KOPT-K1 (cell line): ENCODE measurements around the gene IMPDH1.

Source experiments
- H3K27ac ChIP-seq: fragments of 200-600 bp; sonication (generic); 2 replicates; pipeline ENCODE4 v1.5.1; 2016; ENCODE audit warnings: antibody characterized with exemption, mild to moderate bottlenecking, low read depth, low read length; ENCODE audit not compliant: poor library complexity, severe bottlenecking
- H3K36me3 ChIP-seq: fragments of 200-600 bp; sonication (generic); 2 replicates; pipeline ENCODE4 v1.5.1; 2017; ENCODE audit warnings: antibody characterized with exemption, mild to moderate bottlenecking, low read length, moderate library complexity; ENCODE audit not compliant: insufficient read depth
- H3K9me3 ChIP-seq: fragments of 200-600 bp; sonication (generic); 2 replicates; pipeline ENCODE4 v1.5.1; 2017; ENCODE audit warnings: antibody characterized with exemption, low read length, mild to moderate bottlenecking; ENCODE audit not compliant: insufficient read depth, poor library complexity, severe bottlenecking

Gene IMPDH1

DNA sequence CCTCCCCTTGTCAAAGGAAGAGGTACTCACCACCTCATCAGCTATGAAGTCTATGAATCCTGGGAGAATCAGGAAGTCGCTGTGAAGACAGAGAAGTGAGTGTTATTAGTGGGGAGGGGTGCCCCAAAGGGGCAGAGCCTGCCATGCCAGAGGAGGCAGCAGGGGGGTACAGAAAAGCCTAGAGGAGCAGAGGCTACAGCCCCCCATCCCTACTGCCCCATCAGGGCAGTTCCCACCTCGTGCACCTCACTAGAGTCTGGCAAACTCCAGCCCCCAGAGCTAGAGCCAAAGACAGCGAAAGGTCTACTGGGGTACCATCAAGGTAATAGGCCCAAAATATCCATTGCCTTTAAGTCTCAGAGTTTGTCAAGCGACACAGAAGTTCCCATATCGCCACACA is 6.1 kb downstream of the IMPDH1 start:
- Histone ChIP-seq H3K27ac (no peak overlapping the region), H3K9me3 (no peaks in the 10 kb centered on the region), H3K36me3 (peaks cover 19% of the 10 kb centered on the region; the same call in 1 of the 2 replicates)

DNA sequence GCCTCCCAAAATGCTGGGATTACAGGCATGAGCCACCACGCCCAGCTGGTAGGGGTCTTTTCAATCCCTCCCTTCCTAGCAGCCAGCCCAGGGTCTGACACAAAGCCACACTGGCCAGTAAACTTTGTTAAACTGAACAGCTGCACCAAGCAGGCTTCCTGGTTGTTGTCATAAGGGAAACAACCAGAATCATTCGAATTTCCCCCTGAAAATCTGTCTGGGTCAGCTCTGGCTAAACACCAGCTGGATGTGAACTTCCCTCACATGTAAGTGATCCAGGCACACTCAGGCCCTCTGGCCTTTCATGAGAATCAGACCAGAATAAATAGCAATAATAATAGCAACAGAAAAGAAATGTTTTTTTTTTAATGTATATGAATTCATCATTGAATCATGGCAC is 7.4 kb downstream of the IMPDH1 start:
- Histone ChIP-seq H3K27ac (no peak overlapping the region), H3K9me3 (no peaks in the 10 kb centered on the region), H3K36me3 (peaks cover 31% of the 10 kb centered on the region; the same call in 1 of the 2 replicates)

DNA sequence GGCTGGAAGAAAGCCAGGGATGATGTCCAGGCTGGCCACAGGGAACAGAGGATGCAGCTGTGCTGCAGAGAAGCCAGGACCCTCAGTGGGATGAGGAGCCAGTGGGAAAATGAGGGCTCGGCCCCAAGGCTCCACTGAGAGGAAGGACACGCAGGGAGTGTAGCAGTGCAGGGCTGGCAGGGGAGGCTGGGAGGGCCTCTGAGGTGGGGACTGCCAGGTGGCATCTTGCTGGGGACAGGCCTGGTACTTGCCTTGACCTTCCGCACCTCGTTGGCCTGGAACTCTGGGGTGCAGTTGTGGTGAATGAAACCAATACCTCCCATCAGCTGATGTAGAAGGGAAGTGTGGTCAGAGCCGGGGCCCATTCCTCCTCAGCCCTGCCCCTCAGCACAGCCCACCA is 9.2 kb downstream of the IMPDH1 start:
- Histone ChIP-seq H3K27ac (no peak overlapping the region), H3K9me3 (no peaks in the 10 kb centered on the region), H3K36me3 (peaks cover 44% of the 10 kb centered on the region; the same call in 1 of the 2 replicates)

DNA sequence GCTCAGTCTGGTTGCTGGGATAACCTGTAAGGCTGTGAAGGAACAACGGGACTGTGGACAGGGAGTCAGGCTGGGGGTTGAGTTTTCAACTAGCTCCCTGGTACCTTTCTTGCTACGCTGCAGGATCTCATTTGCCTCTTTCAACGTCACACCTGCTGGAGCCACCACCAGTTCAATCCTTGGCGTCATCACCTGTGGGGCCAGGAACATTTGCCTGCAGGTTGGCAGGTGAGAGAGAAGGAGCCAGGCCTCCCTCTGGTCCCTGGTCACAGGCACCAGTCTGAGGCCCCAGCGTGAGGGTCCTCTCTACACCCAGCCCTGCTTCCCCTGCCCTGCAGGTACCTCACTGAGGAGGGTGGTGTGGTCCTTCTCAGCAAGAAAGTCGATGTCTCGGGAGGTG is 9.8 kb downstream of the IMPDH1 start:
- H3K36me3 ChIP-seq, result peaks cover 44% of the 10 kb centered on the region; the same call in 1 of the 2 replicates
- H3K27ac ChIP-seq, result no peak overlapping the region
- H3K9me3 ChIP-seq, result no peaks in the 10 kb centered on the region

DNA sequence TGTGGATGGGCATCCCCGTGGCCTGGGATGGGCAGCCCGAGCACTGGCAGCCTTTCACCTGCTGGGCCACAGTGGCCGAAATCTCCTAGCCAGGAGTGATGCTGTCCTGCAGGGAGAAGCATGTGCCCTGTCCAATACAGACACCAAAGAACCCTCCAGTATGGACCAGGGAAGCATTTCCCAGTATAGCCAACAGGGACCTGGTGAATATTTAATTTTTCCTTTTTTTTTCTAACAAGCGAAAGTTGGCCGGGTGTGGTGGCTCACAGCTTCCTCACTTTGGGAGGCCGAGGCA is 11.0 kb downstream of the IMPDH1 start:
- Histone ChIP-seq H3K36me3 (peaks cover 44% of the 10 kb centered on the region; the same call in 1 of the 2 replicates), H3K9me3 (no peaks in the 10 kb centered on the region), H3K27ac (no peak overlapping the region)

DNA sequence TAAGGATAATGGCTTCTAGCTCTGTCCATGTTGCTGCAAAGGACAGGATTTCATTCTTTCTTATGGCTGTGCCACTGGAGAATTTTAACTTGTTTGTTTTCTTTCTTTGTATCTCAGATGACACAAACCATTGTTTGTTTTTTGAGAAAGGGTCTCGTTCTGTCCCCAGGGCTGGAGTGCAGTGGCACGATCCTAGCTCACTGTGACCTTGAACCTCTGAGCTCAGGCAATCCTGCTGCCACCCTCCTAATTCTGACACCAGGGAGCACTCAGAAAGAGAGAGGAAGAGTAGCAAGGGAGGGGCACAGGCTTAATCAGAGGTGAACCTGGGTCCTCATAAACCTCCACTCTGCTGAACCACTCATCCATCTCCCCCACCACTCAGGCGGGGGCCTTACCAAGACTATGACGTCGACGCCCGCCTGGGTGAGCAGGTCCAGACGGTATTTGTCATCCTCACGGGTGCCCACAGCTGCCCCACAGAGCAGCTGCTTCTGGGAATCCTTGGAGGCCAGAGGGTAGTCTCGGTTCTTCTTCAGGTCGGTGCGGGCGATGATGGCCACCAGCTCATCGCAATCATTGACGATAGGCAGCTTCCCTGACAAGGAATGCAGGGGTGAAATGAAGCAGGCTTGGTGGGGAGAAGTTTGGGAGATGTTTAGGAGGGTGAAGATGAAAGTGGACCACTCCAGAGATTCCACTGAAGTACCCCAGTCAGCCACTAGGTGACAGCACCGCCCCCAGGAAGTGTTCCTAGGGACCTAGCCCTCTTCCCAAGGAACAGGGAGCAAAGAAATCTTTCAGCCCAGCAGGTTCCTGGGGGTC is 11.6 kb downstream of the IMPDH1 start:
- no peaks in the 10 kb centered on the region for H3K9me3 ChIP-seq
- no peak overlapping the region for H3K27ac ChIP-seq
- peaks cover 44% of the 10 kb centered on the region; the same call in 1 of the 2 replicates for H3K36me3 ChIP-seq

DNA sequence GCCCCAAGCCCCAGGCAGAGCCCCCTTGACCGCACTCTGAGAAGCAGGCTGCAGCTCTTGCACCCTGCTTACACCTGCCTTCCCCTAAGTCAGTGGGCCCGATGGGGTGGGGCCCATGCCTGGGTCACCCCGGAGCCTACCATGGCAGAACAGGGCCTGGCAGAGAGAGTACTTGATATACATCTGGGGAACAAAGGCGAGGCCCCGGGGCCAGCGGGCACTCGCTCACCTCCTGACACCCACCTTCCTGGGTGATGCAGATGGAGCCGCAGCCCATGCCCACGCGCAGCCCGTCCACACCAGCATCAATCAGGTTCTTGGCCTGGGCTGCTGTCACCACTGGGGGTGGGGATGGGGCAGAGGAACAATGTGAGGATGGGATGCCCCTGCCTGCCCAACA is 13.4 kb downstream of the IMPDH1 start:
- H3K27ac ChIP-seq, result no peak overlapping the region
- H3K36me3 ChIP-seq, result peaks cover 43% of the 10 kb centered on the region; the same call in 1 of the 2 replicates
- H3K9me3 ChIP-seq, result no peaks in the 10 kb centered on the region

DNA sequence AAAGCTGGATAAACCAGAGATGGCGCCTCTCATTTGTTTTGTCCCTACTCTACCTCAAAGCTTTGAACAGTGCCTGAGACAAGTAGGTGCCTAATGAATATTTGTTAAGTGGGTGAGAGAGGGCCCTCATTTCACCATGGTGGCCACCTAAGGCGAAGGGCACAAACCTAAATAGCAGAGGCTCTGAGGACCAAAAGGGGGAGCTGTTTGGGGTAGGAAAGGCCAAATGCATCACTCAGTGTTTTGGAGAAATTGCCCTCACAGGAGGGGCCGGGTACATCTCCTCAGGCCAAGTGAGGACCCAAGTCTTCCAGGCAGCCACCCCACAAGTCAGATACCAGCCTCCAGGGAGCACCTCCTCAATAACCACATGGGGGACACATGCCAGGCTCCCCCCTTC is 14.0 kb downstream of the IMPDH1 start:
- H3K9me3 ChIP-seq, result no peaks in the 10 kb centered on the region
- no peak overlapping the region for H3K27ac ChIP-seq
- peaks cover 37% of the 10 kb centered on the region; the same call in 1 of the 2 replicates for H3K36me3 ChIP-seq

DNA sequence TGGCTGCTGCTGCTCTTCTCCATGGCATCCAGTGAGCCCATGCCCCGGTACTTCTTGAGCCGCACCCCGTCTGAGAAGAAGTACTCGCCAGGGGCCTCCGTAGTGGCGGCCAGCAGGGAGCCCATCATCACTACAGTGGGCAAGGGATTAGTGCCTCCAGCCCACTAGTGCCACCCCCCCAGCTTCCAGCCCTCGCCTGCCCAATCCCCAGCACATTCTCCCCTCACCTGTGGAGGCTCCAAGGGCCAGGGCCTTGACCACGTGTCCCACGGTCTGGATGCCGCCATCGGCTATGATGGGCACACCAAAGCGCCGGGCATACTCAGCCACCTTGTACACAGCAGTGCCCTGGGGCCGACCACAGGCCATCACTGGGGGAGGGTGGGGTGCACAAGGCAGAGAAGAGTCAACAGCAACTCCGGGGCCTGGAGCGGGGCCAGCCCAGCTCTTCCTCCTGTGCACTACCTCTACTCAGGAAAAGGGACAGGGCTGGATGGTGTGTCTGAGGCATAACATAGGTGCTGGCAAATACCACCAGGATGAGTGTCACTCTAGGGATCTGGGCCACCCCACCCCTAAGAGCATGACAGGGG is 14.8 kb downstream of the IMPDH1 start:
- no peaks in the 10 kb centered on the region for H3K9me3 ChIP-seq
- no peak overlapping the region for H3K27ac ChIP-seq
- peaks cover 29% of the 10 kb centered on the region; the same call in 1 of the 2 replicates for H3K36me3 ChIP-seq

DNA sequence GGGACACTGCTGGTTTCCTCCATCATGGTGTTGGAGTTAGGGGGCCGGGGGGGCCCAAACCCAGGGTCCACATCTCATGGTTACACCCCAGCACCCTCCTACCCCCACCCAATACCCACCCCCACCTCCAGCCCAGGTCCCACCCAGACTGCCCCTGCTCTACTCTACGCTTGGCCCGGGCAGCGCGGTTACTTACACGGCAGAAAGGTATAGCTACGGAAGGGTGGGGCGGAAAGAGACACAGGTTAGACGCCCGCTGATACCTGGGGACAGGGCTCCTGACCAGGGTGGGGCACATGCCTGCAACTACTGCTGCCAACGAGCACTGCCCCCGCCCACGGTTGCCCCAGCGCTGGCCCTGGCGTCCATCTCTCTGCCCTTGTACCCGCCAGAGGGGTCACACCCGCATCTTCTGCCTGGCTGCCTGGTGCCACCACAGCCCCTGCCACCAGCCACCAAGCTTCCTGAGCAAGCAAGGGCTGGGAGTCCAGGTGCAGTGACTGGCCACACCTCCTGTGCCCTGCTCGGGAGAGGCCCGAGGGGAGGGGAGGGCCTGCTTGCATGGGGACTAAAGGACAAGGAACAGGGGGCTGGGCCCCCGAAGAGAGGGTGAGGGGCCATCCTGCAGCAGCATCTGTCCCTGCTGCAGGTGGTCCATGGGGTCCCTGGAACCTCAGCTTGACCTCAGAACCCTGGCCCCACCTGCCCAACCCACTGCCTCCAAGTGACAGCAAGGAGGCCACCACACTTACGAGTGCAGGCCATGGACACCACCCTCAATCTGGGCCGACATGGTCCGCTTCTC is 16.1 kb downstream of the IMPDH1 start:
- Histone ChIP-seq H3K36me3 (peaks cover 25% of the 10 kb centered on the region; the same call in 1 of the 2 replicates), H3K9me3 (no peaks in the 10 kb centered on the region), H3K27ac (no peak overlapping the region)

DNA sequence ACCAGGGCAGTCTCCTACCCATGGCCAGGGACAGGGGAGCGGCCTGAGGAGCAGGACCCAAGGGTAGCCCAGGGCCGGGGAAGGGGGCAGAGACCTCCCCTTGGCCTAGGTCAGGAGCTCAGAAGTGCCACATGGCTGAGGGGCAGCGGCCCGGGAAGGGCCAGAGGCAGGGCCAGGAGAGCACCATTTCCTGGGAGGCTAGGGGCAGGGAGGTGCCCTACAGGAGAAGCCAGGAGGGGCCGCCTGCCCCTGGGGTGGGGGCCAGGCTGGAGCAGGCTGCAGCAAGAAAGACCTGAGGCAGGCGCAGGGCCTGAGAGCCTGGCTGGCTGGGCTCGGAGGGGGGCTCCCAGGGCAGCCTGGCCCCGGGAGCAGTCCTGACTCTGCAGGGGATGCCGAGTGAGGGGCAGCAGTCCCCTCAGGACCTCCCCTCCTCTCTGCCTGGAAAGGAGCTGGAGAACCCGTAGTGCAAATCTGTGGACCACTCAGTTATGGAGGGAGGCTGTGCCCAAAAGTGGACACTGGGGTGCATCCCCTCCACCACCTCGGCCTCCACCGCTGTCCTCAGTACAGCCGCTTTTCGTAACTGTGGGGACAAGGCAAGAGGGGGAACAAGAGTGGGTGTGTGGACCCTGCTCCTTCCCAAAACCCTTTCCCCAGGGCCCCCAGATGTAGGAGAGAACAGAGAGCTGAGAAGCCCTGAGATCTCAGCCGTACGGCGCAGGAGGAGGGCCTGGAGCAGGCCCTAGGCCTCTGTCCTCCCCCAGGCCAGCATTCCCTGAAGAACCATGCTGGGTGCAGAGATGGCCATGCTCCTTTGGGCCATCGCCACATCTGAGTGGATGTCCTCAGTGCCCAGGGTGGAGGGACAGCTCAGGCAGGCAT is 17.1 kb downstream of the IMPDH1 start:
- H3K27ac ChIP-seq, result no peak overlapping the region
- peaks cover 17% of the 10 kb centered on the region; the same call in 1 of the 2 replicates for H3K36me3 ChIP-seq
- H3K9me3 ChIP-seq, result no peaks in the 10 kb centered on the region

DNA sequence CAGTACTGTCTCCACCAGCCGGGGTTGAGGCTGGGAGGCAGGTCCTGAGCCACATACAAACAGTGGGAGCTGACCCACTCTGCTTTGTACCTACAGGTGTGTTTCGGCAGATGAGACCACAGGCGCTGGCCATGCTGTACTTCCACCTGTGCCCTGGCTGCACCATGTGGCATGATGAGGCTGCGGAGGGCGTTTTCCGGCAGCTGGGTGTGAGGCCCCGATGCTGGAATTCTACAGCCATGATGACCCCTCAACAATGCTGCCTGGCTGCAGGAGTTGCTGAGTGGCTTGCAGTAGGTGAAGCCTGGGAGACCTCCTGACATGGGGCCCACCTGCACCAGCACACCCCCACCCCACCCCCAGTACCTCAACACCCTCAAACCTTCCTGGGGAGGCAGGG is 18.0 kb downstream of the IMPDH1 start:
- Histone ChIP-seq H3K36me3 (peaks cover 8% of the 10 kb centered on the region; the same call in 1 of the 2 replicates), H3K27ac (no peak overlapping the region), H3K9me3 (no peaks in the 10 kb centered on the region)

DNA sequence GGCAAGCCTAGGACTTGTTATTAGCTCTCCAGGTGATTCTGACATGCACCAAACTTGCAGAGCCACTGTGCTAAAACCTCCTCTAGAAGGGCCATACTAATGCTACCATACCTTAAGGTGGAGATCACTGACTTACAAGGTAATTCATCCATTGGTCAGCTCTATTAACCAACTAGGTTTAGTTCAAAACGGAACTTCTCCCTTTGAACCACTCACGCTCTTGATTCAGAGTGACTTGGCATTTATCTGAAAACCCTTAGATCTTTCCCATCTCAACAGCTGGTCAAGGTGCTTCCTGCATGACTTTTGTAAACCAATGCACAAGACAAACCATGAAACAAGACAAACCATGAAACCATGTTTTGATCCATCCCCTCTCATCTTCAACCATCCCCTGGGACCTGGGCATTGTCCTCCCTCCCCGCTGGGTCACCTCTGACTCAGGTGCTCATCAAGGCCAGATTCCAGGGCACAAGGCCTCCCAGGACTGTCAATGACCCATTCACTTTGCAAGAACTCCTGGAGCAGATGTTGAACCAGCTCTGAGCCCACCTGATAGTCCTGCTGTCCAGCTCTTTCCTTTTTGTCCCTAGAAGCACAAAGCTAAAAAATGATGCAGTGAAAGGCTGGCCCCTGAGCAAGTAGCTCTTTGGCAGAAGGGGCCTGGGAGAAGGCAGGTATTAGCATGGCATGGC is 18.8 kb downstream of the IMPDH1 start:
- no peak overlapping the region for H3K27ac ChIP-seq
- 0 out of 2 replicates have a peak, but pooled peaks cover under 1% of the 10 kb centered on the region for H3K36me3 ChIP-seq
- no peaks in the 10 kb centered on the region for H3K9me3 ChIP-seq
